GM18520 (cell line): ENCODE measurements around the gene MAP3K5.
"Not testable (repeated sequence)": the region's sequence is repeated elsewhere in the genome, so short reads cannot be mapped to it uniquely, and the experiment has no call there.

ENCODE experiments used
- ATAC-seq: cut with Tn5 transposase; IDR thresholded peaks from one replicate; pipeline ENCODE4 v1.9.1; 2021; ENCODE audit not compliant: unreplicated experiment

Gene MAP3K5, protein sequence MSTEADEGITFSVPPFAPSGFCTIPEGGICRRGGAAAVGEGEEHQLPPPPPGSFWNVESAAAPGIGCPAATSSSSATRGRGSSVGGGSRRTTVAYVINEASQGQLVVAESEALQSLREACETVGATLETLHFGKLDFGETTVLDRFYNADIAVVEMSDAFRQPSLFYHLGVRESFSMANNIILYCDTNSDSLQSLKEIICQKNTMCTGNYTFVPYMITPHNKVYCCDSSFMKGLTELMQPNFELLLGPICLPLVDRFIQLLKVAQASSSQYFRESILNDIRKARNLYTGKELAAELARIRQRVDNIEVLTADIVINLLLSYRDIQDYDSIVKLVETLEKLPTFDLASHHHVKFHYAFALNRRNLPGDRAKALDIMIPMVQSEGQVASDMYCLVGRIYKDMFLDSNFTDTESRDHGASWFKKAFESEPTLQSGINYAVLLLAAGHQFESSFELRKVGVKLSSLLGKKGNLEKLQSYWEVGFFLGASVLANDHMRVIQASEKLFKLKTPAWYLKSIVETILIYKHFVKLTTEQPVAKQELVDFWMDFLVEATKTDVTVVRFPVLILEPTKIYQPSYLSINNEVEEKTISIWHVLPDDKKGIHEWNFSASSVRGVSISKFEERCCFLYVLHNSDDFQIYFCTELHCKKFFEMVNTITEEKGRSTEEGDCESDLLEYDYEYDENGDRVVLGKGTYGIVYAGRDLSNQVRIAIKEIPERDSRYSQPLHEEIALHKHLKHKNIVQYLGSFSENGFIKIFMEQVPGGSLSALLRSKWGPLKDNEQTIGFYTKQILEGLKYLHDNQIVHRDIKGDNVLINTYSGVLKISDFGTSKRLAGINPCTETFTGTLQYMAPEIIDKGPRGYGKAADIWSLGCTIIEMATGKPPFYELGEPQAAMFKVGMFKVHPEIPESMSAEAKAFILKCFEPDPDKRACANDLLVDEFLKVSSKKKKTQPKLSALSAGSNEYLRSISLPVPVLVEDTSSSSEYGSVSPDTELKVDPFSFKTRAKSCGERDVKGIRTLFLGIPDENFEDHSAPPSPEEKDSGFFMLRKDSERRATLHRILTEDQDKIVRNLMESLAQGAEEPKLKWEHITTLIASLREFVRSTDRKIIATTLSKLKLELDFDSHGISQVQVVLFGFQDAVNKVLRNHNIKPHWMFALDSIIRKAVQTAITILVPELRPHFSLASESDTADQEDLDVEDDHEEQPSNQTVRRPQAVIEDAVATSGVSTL (N-terminal part only)

DNA sequence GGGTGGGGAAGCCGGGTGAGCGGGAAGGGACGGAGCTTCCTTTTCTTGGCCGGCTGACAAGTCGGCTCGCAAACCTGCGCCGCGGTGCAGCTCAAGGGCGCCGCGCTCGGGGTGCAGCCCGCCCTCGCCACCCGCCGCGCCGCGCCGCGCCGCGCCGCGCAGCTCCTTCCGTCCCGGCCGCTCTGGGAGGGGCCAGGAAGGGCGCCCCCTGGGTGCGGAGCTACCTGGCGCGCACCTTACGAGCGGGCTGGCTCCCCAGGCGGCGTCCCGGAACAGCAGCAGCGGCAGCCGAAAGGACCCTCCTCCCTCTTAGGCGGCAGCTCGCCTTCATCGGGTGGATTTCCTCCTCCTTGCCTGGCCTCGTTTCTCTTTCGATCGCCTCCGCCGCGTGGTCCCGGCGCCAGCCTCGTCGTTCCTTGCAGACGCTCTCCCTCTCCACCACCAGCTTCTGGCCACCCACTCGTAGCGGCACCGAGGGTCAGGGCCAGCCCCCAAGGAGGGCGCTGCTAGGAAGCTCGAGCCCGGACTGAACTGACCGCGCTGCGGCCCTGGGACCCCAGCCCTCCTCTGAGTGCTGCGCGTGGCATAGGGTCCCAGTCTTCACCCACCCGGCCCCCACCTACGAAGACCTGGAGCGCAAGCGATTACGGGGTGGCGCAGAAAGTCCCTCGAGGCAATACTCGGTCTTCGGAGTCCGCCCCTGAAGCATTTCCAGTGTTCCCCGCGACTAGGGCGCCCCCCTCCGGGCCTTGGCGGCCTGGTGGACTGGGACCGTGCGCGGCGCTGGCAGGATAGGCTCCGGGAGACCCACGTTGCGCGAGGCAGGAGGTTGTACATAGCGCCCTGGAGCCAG, at the start of gene MAP3K5:
Gene MAP3K5 (minus strand): TSS at position 68 of the 853 bp plus-strand sequence. CDS start 320 bp downstream, outside the sequence.
- ATAC-seq = peak; percentile 50

DNA sequence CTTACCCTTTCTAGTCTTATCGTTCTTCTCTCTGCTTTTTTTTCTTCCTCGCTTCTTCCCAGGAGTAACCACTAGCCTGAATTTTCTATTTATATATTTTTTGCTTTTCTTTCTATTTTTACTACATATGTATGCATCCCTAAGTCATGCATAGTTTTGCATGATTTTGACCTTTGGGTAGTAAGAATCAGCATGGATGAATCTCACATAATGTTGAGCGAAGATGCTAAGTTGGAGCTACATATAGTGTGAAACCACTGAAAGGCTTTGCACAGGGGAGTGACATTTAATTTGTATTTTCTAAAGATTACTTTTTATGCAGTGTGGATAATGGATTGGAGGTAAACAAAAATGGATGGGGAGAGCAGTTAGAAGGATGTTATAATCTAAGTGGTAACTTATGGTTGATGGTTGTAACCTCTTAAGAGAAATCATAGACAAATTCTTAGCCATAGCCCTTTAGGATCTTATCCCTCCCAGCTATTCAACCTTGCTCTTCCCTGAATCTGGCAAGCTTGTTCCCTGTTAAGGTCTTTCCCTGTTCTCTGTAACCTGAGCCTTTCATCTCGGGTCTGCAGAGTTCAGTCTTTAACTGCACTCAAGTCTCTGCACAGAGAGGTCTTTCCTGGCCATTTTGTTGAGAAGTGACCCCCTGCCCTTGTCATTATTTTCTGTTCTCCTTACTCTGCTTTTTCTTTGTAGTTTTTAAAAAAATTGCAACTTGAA, 48.2 kb upstream of the MAP3K5 start:
- ATAC-seq = no peak

DNA sequence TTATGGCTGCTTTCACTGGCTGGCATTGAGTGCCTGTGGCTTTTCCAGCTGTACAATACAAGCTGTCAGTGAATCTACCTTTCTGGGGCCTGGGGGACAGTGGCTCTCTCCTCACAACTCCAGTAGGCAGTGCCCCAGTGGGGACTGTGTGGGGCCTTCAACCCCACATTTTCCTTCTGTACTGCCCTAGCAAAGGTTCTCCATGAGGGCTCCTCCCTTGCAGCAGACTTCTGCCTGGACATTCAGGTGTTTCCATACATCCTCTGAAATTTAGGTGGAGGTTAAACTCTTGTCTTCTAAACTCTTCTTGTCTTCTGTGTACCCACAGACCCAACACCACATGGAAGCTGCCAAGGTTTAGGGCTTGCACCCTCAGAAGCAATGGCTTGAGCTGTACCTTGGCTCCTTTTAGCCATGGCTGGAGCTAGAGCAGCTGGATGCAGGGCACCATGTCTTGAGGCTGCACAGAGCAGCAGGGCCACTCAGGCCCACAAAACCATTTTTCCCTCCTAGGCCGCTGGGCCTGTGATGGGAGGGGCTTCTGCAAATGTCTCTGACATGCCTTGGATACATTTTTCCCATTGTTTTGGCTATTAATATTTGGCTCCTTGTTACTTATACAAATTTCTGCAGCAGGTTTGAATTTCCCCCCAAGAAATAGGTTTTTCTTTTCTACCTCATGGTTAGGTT, 39.7 kb upstream of the MAP3K5 start:
- no peak for ATAC-seq

DNA sequence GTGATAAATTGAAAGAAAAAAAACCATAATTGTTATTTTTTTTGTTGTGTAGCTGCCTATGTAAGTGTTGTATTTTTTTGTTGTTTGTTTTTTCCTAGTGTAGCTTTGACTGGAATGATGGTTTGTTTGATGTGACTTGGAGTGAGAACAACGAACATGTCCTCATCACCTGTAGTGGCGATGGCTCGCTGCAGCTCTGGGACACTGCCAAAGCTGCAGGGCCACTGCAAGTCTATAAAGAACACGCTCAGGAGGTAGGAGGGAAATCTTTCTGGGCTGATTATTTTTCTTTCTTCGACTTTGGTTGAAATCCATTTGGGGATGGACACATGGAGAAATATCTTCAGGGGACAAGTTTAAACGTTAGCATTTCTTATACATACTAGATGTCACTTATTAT, 33.9 kb upstream of the MAP3K5 start:
- ATAC-seq = no peak

DNA sequence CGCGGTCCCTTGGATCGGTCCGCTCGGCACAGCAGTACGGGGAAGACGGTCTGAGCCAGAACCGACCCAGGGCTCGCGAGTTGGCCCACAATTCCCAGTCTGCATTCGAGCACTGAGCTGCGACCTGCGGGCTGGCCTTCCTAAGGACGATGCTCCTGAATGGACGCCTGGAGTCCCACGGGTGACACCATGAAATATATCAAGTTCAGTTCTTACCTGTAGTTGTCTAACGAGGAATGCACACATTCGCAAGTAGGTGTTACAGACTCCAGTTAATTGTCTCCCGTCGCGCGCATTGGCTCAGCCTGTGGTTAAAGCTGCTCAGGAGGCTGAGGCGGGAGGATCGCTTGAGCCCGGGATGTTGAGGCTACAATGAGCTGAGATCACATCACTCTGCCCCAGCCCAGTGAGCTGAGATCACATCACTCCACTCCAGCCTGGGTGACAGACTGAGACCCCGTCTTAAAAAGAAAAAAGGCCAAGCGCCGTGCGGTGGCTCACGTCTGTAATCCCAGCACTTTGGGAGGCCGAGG, 30.9 kb upstream of the MAP3K5 start:
- no peak for ATAC-seq

DNA sequence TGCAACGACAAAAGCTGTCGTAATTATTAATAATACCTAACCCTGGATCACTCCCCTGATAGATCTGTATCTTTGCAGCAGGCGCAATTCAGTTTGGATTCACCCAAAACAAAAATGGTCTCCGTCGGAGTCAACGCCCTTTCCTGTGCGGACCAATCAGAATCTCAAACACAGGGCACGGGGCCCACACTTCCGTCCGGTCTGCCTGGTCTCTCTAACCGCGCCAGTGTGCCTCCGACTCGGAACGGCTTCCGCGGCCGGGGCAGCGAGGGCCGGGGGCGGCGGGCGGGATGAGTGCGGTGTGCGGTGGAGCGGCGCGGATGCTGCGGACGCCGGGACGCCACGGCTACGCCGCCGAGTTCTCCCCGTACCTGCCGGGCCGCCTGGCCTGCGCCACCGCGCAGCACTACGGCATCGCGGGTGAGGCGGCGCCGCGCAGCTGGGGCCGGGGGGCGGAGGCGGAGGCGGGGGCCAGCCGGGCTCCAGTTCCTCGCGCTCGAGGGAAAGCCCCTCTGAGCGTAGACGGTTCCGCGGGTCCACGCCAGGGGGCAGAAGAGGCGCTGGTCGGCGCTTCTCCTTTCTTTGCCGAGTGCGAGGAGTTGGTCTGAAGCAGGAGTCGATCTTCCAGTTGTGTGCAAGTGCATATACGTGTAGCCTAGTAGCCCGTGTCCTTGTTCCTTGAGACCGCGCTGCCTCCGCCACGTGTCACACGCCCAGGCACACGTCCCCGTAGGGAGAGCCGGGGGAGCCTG, 30.3 kb upstream of the MAP3K5 start, which contains the start of gene PEX7:
Gene PEX7 (plus strand): TSS at position 217 of the 752 bp plus-strand sequence. CDS start 74 bp downstream, at position 291.
- ATAC-seq = peak; percentile 94

DNA sequence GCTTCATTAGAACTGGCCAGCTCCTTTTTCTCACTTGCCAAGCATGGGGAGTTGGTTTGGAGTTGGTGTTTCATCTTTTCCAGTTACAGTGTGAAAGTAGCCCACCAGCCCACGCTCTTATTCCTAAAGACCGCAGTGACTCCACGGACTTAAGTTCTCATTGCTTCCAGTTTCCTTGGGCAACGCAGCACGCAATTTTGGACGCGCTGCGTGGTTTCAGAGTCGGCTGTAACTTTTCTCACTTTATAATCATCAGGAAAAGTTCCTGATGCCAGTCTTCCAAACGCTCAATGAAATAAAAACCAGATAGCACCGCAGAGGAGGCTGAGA, 29.7 kb upstream of the MAP3K5 start:
- no peak for ATAC-seq

DNA sequence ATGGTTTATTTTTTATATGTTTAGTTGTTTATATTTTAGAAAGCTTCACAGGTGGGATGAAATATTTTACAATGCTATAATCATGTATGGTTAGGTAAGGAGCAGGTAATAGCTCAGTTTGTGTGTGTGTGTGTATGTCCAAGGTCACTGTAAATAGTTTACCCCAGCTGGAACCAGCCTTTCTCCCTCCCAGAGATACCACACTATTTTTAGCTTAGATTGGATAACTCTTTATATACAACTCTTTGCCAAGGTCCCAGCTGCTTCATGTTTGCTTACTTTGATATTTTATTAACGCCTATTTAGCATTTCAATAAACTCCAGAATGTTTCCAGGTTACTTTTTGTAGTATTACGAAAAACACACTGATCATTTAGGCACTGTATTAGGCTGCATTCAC, 28.3 kb upstream of the MAP3K5 start:
- no peak for ATAC-seq

DNA sequence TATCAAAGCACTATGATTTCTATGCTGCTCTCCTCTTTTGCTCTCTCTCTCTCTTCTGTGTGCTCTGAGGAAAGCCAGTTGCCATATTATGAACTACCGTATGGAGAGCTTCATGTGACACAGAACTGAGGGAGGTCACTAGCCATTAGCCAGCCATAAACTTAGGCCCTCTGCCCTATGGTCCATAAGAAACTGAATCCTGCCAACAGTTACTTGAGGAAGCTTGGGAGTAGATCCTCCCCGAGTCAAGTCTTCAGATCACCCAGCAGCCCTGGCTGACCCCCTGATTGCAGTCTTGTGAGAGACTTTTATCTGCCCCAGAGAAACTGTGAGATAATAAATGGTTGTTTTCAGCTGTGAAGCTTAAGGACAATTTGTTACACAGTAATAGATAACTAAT, 24.4 kb upstream of the MAP3K5 start:
- ATAC-seq = no peak

DNA sequence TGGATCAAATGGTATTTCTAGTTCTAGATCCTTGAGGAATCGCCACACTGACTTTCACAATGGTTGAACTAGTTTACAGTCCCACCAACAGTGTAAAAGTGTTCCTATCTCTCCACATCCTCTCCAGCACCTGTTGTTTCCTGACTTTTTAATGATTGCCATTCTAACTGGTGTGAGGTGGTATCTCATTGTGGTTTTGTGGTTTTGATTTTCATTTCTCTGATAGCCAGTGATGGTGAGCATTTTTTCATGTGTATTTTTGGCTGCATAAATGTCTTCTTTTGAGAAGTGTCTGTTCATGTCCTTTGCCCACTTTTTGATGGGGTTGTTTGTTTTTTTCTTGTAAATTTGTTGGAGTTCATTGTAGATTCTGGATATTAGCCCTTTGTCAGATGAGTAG, 23.3 kb upstream of the MAP3K5 start:
- ATAC-seq = not testable (repeated sequence)

DNA sequence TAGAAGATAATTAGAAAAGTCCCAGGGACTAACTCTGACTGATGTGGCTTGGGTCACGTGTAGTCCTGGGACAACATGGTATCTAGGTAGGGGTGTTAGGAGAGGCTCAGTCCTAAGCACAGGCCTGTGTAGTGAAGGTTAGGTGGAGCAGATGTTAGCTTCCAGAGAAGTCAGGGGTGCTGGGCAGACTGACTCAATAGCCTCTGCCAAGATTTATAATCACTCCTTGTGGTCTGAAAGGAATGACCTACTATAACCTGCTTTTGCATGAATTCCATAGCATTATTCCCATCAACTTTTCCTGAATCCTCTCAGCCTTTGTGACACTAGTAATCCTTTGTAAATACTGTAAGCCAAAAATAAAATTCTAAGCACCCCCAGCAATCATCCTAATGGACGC, 19.9 kb upstream of the MAP3K5 start:
- no peak for ATAC-seq

DNA sequence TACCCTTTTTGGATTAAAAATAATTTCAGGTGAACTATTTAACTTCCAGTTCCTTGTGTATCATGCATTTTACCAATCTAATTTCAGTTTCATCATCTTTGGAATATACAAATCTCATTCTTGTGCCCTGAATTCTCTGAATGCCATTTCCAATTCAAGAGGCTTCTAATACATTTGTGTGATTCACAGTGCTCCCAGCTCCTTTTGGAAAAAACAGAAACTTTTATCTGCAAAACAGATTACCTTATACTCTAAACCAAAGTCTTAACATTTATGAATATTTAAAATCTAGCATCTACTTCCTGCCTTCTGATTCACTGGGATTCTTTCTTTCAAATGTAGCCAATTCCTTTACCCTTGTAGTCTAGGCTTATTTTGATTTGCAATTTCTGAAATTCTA, 19.0 kb upstream of the MAP3K5 start:
- ATAC-seq = no peak

DNA sequence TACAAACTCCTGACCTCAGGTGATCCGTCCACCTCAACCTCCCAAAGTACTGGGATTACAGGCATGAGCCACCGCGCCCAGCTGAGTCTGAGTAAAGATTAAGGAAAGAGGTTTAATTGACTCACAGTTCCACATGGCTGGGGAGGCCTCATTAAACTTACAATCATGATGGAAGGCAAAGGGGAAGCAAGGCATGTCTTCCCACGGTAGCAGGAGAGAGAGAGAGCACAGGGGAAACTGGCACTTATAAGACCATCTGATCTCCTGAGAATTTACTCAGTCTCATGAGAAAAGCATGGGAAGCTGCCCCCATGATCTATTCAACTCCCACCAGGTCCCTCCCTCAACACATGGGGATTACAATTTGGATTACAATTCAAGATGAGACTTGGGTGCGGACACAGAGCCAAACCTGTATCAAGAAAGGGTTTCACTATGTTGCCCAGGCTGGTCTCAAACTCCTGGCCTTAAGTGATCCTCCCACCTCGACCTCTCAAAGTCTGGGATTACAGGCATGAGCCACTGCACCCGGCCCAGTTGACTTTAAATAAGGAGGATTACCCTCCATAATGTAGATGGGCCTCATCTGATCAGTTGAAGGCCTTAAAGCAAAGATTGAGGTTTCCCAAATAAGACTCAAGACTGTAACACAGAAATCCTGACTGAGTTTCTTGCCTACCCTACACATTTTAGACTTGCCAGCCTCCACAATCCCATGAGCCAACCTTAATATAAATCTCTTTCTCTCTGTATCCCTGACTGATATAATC, 17.0 kb upstream of the MAP3K5 start:
- ATAC-seq = no peak

DNA sequence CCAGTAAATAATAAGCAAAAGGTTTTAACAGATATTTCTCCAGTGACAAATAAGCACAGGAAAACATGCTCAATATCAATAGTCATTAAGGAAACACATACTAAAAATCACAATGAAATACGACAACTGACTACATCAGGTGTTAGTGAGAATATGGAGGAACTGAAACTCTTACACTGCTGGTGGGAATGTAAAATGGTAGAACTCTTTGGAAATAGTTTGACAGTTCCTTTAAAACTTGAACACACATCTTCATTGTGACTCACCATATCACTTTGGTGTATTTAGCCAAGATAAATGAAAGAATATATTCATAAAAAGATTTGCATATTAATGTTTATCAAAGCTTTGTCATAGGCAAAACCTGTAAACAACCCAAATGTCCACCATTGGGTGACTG, 11.3 kb upstream of the MAP3K5 start:
- ATAC-seq = no peak

DNA sequence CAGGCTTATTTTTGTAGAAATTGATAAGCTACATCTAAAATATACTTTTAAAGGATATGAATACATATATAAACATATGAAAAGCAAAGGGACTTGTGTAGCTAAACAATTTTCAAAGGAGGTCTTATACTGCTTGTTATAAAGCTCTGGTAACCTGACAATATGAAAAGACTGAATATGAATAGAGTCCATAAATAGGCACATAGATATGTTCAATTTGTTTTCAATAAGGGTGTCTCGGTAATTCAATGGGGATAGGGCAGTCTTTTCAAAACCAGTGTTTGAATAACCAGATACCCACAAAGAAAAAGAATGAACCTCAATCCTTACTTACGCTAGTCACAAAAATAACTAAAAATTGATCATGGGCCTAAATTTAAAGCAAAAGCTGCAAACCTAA, 9.3 kb upstream of the MAP3K5 start:
- no peak for ATAC-seq

DNA sequence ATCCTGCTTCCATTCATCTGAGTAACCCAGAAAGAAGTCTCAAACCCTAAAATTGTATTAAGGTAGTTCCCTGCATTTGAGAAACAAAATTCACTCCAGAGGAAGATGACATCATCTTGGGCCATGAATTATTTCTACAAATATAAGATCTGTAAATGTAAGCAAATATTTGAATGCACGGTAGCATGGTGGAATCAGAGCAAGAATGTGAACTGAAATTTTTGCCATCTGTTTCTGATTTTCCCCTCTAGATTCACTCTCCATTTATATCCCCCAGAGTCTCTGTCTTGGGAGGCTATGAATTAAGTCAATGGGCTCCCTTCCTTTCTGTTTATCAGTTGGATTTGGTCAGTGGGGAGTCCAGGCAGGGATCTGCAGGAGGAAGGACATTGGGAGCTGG, 5.8 kb upstream of the MAP3K5 start:
- no peak for ATAC-seq

DNA sequence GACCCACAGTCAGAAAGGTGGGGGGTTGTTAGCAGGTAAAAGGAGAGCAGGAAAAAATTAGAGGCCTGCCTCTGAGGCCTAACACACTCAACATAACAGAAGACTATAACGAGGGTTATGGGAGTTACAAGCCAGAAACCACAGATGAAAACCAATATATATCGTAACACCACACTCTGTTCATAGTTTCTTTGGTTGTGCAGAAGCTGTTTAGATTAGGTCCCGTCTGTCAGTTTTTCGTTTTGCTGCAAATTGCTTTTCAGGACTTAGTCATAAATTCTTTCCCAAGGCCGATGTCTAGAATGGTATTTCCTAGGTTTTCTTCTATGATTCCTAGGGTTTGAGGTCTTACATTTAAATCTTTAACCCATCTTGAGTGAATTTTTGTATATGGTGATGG, 3.7 kb upstream of the MAP3K5 start:
- no peak for ATAC-seq

DNA sequence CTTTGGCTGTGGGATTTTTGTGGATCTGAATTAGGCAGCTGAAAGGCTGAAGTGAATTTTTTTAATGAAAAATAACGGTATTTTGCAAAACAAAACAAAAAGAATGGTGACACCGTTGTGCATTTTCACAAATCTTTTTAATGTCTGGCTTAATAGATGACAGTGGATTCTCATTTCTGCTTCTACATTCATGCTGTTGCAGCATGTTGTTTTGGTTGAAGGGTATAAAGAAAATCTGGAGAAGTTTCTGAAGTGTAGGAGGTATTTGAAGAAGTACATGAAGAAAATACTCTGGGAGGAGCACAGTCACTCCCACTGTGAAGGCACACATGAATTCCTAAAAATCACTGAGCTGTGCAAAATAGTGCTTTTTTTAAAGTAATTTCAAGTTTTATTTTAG, 3.1 kb upstream of the MAP3K5 start:
- no peak for ATAC-seq
